Measurements from ENCODE around the gene NXT1.

Gene NXT1

GRCh38 chr20:23357767-23358562 lies 7.4 kb downstream of the NXT1 start:
- H3K9ac ChIP-seq (ENCODE audit: low read depth, low read length): peak overlapping the region; percentile 86
- DNase-seq: peak; percentile 100
- H3K36me3 ChIP-seq (ENCODE audit: insufficient read depth, low read length): peaks cover 34% of the 10 kb centered on the region
- H3K27ac ChIP-seq (ENCODE audit: low read length): peak overlapping the region; percentile 86
- no peak for TF ChIP-seq EZH2 (IDR thresholded peaks at IDR 0.05; ENCODE audit: borderline replicate concordance, low read depth, low read length, severe bottlenecking)
- TF ChIP-seq CTCF (IDR thresholded peaks at IDR 0.05; ENCODE audit: borderline replicate concordance, extremely low read depth, low read length, poor library complexity, severe bottlenecking): peak; percentile 29
- H3K9me3 ChIP-seq (ENCODE audit: insufficient read depth, low read length, severe bottlenecking): no peaks in the 10 kb centered on the region
- H3K4me2 ChIP-seq (ENCODE audit: insufficient read depth, low read length): peak overlapping the region; percentile 85
- peaks cover 72% of the 10 kb centered on the region for H3K4me1 ChIP-seq (ENCODE audit: insufficient read depth, low read length)
- peaks cover 51% of the 10 kb centered on the region for H3K79me2 ChIP-seq (ENCODE audit: insufficient read depth, low read length)
- ATAC-seq (ENCODE audit: insufficient read depth, low read depth): peak; percentile 85
- peak overlapping the region; percentile 49 to 90 for H3K4me3 ChIP-seq (ENCODE audit: low read depth in 1 of 2, low read length in 2 of 2)
- H3K27me3 ChIP-seq (ENCODE audit: insufficient read depth, low read length, poor library complexity): no peaks in the 10 kb centered on the region
- H4K20me1 ChIP-seq (ENCODE audit: insufficient read depth, low read length): peaks cover 38% of the 10 kb centered on the region
- H2AFZ ChIP-seq (ENCODE audit: low read depth, low read length): peak overlapping the region; percentile 99

GRCh38 chr20:23358563-23358906 lies 7.9 kb downstream of the NXT1 start:
- H3K36me3 ChIP-seq (ENCODE audit: insufficient read depth, low read length): peaks cover 28% of the 10 kb centered on the region
- ATAC-seq (ENCODE audit: insufficient read depth, low read depth) (no peak), DNase-seq (no peak)
- peak overlapping the region; percentile 85 for H3K4me2 ChIP-seq (ENCODE audit: insufficient read depth, low read length)
- peaks cover 38% of the 10 kb centered on the region for H4K20me1 ChIP-seq (ENCODE audit: insufficient read depth, low read length)
- H2AFZ ChIP-seq (ENCODE audit: low read depth, low read length): peak overlapping the region; percentile 68
- H3K27me3 ChIP-seq (ENCODE audit: insufficient read depth, low read length, poor library complexity): no peaks in the 10 kb centered on the region
- peak overlapping the region; percentile 86 for H3K9ac ChIP-seq (ENCODE audit: low read depth, low read length)
- no peak for TF ChIP-seq CTCF (IDR thresholded peaks at IDR 0.05; ENCODE audit: borderline replicate concordance, extremely low read depth, low read length, poor library complexity, severe bottlenecking)
- no peak for TF ChIP-seq EZH2 (IDR thresholded peaks at IDR 0.05; ENCODE audit: borderline replicate concordance, low read depth, low read length, severe bottlenecking)
- peaks cover 72% of the 10 kb centered on the region for H3K4me1 ChIP-seq (ENCODE audit: insufficient read depth, low read length)
- H3K27ac ChIP-seq (ENCODE audit: low read length): peak overlapping the region; percentile 69
- peak overlapping the region; percentile 17 to 90; a peak in 3 of 4 replicates for H3K4me3 ChIP-seq (ENCODE audit: low read depth in 1 of 2, low read length in 2 of 2)
- H3K9me3 ChIP-seq (ENCODE audit: insufficient read depth, low read length, severe bottlenecking): no peaks in the 10 kb centered on the region
- H3K79me2 ChIP-seq (ENCODE audit: insufficient read depth, low read length): peaks cover 51% of the 10 kb centered on the region

GRCh38 chr20:23358923-23359593 lies 8.5 kb downstream of the NXT1 start:
- peaks cover 23% of the 10 kb centered on the region for H3K36me3 ChIP-seq (ENCODE audit: insufficient read depth, low read length)
- TF ChIP-seq CTCF (IDR thresholded peaks at IDR 0.05; ENCODE audit: borderline replicate concordance, extremely low read depth, low read length, poor library complexity, severe bottlenecking): no peak
- no peak for TF ChIP-seq EZH2 (IDR thresholded peaks at IDR 0.05; ENCODE audit: borderline replicate concordance, low read depth, low read length, severe bottlenecking)
- H3K9me3 ChIP-seq (ENCODE audit: insufficient read depth, low read length, severe bottlenecking): no peaks in the 10 kb centered on the region
- DNase-seq (no peak), ATAC-seq (ENCODE audit: insufficient read depth, low read depth) (no peak)
- H3K4me3 ChIP-seq (ENCODE audit: low read depth in 1 of 2, low read length in 2 of 2): no peak overlapping the region; a peak in 1 of 4 replicates
- peak overlapping the region; percentile 85; the same call in 1 of the 2 replicates for H3K4me2 ChIP-seq (ENCODE audit: insufficient read depth, low read length)
- H3K9ac ChIP-seq (ENCODE audit: low read depth, low read length): no peak overlapping the region
- H2AFZ ChIP-seq (ENCODE audit: low read depth, low read length): no peak overlapping the region
- H4K20me1 ChIP-seq (ENCODE audit: insufficient read depth, low read length): peaks cover 37% of the 10 kb centered on the region
- no peaks in the 10 kb centered on the region for H3K27me3 ChIP-seq (ENCODE audit: insufficient read depth, low read length, poor library complexity)
- H3K79me2 ChIP-seq (ENCODE audit: insufficient read depth, low read length): peaks cover 51% of the 10 kb centered on the region
- no peak overlapping the region for H3K27ac ChIP-seq (ENCODE audit: low read length)
- peaks cover 72% of the 10 kb centered on the region for H3K4me1 ChIP-seq (ENCODE audit: insufficient read depth, low read length)

Measured in DND-41 (cell line).